HEK293 (cell line): ENCODE data around the gene MPG.

ENCODE experiments used
- FEZF1 ChIP-seq: fragments of 450-650 bp; formaldehyde crosslinking; IDR thresholded peaks from 2 replicates; pipeline ENCODE4 v1.5.1; 2016; ENCODE audit warnings: missing biosample characterization, missing genetic modification characterization
- GLIS1 ChIP-seq: fragments of 450-650 bp; formaldehyde crosslinking; IDR thresholded peaks from 2 replicates; pipeline ENCODE4 v1.5.1; 2016; ENCODE audit warnings: missing biosample characterization, missing genetic modification characterization
- HOXC10 ChIP-seq: sonication (generic); formaldehyde crosslinking; IDR thresholded peaks from 2 replicates; pipeline ENCODE4 v1.8.1; 2023; ENCODE audit warnings: mild to moderate bottlenecking, missing genetic modification reagents
- KLF1 ChIP-seq: fragments of 450-650 bp; formaldehyde crosslinking; IDR thresholded peaks from 2 replicates; pipeline ENCODE4 v1.5.1; 2016; ENCODE audit warnings: missing biosample characterization, missing genetic modification characterization
- PATZ1 ChIP-seq: fragments of 450-650 bp; formaldehyde crosslinking; IDR thresholded peaks from 2 replicates; pipeline ENCODE4 v1.5.1; 2016; ENCODE audit warnings: missing biosample characterization, missing genetic modification characterization
- SCRT2 ChIP-seq: fragments of 450-650 bp; formaldehyde crosslinking; IDR thresholded peaks from 2 replicates; pipeline ENCODE4 v1.5.1; 2016; ENCODE audit warnings: missing biosample characterization, missing genetic modification characterization
- SP3 ChIP-seq: fragments of 450-650 bp; formaldehyde crosslinking; IDR thresholded peaks from 2 replicates; pipeline ENCODE4 v1.5.1; 2016; ENCODE audit warnings: missing biosample characterization, missing genetic modification characterization
- ZBTB1 ChIP-seq: fragments of 450-650 bp; formaldehyde crosslinking; IDR thresholded peaks from 2 replicates; pipeline ENCODE4 v1.5.1; 2016; ENCODE audit warnings: missing biosample characterization, missing genetic modification characterization
- ZBTB21 ChIP-seq: fragments of 450-650 bp; formaldehyde crosslinking; IDR thresholded peaks from 2 replicates; pipeline ENCODE4 v1.5.1; 2017; ENCODE audit warnings: missing biosample characterization, missing genetic modification characterization
- ZBTB8A ChIP-seq: fragments of 450-650 bp; formaldehyde crosslinking; IDR thresholded peaks from 2 replicates; pipeline ENCODE4 v1.5.1; 2016; ENCODE audit warnings: missing biosample characterization, missing genetic modification characterization
- ZEB2 ChIP-seq: fragments of 450-650 bp; formaldehyde crosslinking; IDR thresholded peaks from 2 replicates; pipeline ENCODE4 v1.5.1; 2016; ENCODE audit warnings: missing biosample characterization, missing genetic modification characterization
- ZFP69B ChIP-seq: fragments of 450-650 bp; formaldehyde crosslinking; IDR thresholded peaks from 2 replicates; pipeline ENCODE4 v1.5.1; 2016; ENCODE audit warnings: missing biosample characterization, missing genetic modification characterization
- ZNF133 ChIP-seq: fragments of 450-650 bp; formaldehyde crosslinking; IDR thresholded peaks from 2 replicates; pipeline ENCODE4 v1.5.1; 2016; ENCODE audit warnings: missing biosample characterization, missing genetic modification characterization
- ZNF138 ChIP-seq: fragments of 450-650 bp; formaldehyde crosslinking; IDR thresholded peaks from 2 replicates; pipeline ENCODE4 v1.5.1; 2016; ENCODE audit warnings: missing biosample characterization, missing genetic modification characterization, borderline replicate concordance
- ZNF148 ChIP-seq: fragments of 450-650 bp; formaldehyde crosslinking; IDR thresholded peaks from 2 replicates; pipeline ENCODE4 v1.5.0; 2017; ENCODE audit warnings: missing biosample characterization, missing genetic modification characterization, borderline replicate concordance
- ZNF174 ChIP-seq: fragments of 450-650 bp; formaldehyde crosslinking; IDR thresholded peaks from 2 replicates; pipeline ENCODE4 v1.5.0; 2017; ENCODE audit warnings: missing biosample characterization, mild to moderate bottlenecking, missing genetic modification characterization
- ZNF239 ChIP-seq: fragments of 450-650 bp; formaldehyde crosslinking; IDR thresholded peaks from 2 replicates; pipeline ENCODE4 v1.5.1; 2016; ENCODE audit warnings: missing biosample characterization, missing genetic modification characterization
- ZNF274 ChIP-seq, 2 experiments: fragments of 200-500 bp in 1 of 2; fragments of 450-650 bp in 1 of 2; sonication (Bioruptor generic) in 1 of 2; formaldehyde crosslinking in 1 of 2; IDR thresholded peaks; 2 replicates each; pipeline versions ENCODE4 v1.5.1 to v1.6.1; 2014 to 2016; ENCODE audit warnings: borderline replicate concordance in 1 of 2, inconsistent platforms in 1 of 2, low read length in 1 of 2, missing biosample characterization in 1 of 2, missing genetic modification characterization in 1 of 2
- ZNF335 ChIP-seq: fragments of 450-650 bp; formaldehyde crosslinking; conservative IDR thresholded peaks from 2 replicates; pipeline ENCODE4 v1.5.1; 2016; ENCODE audit warnings: missing biosample characterization, missing genetic modification characterization
- ZNF350 ChIP-seq: fragments of 450-650 bp; formaldehyde crosslinking; IDR thresholded peaks from 2 replicates; pipeline ENCODE4 v1.5.0; 2017; ENCODE audit warnings: missing biosample characterization, mild to moderate bottlenecking, missing genetic modification characterization
- ZNF366 ChIP-seq: fragments of 450-650 bp; formaldehyde crosslinking; conservative IDR thresholded peaks from 2 replicates; pipeline ENCODE4 v1.5.1; 2016; ENCODE audit warnings: missing biosample characterization, missing genetic modification characterization
- ZNF529 ChIP-seq: fragments of 450-650 bp; formaldehyde crosslinking; IDR thresholded peaks from 2 replicates; pipeline ENCODE4 v1.5.1; 2017; ENCODE audit warnings: missing genetic modification characterization, missing biosample characterization; ENCODE audit not compliant: insufficient replicate concordance
- ZNF549 ChIP-seq: fragments of 450-650 bp; IDR thresholded peaks from 2 replicates; pipeline ENCODE4 v1.5.1; 2018; ENCODE audit warnings: missing biosample characterization, missing genetic modification characterization, mild to moderate bottlenecking, inconsistent platforms, moderate library complexity
- ZNF558 ChIP-seq: fragments of 450-650 bp; formaldehyde crosslinking; IDR thresholded peaks from 2 replicates; pipeline ENCODE4 v1.5.1; 2016; ENCODE audit warnings: missing biosample characterization, missing genetic modification characterization
- ZNF585B ChIP-seq: fragments of 450-650 bp; formaldehyde crosslinking; IDR thresholded peaks from 2 replicates; pipeline ENCODE4 v1.5.1; 2016; ENCODE audit warnings: missing biosample characterization, missing genetic modification characterization
- ZNF623 ChIP-seq: fragments of 450-650 bp; formaldehyde crosslinking; IDR thresholded peaks from 2 replicates; pipeline ENCODE4 v1.5.1; 2016; ENCODE audit warnings: missing biosample characterization, missing genetic modification characterization
- ZNF660 ChIP-seq: fragments of 450-650 bp; IDR thresholded peaks from 2 replicates; pipeline ENCODE4 v1.5.1; 2018; ENCODE audit warnings: missing biosample characterization, mild to moderate bottlenecking, missing genetic modification characterization
- ZNF701 ChIP-seq: fragments of 450-650 bp; formaldehyde crosslinking; IDR thresholded peaks from 2 replicates; pipeline ENCODE4 v1.5.1; 2016; ENCODE audit warnings: missing biosample characterization, missing genetic modification characterization
- ZSCAN30 ChIP-seq: fragments of 450-650 bp; IDR thresholded peaks from 2 replicates; pipeline ENCODE4 v1.5.1; 2018; ENCODE audit warnings: missing biosample characterization, mild to moderate bottlenecking, missing genetic modification characterization, moderate library complexity
- ZSCAN4 ChIP-seq: fragments of 450-650 bp; formaldehyde crosslinking; IDR thresholded peaks from 2 replicates; pipeline ENCODE4 v1.5.1; 2017; ENCODE audit warnings: missing biosample characterization, missing genetic modification characterization
- TF ChIP-seq, protein P1 (sequence below): fragments of 450-650 bp; formaldehyde crosslinking; IDR thresholded peaks from 2 replicates; pipeline ENCODE4 v1.5.1; 2016; ENCODE audit warnings: missing biosample characterization, missing genetic modification characterization
- TF ChIP-seq, protein P2 (sequence below): fragments of 450-650 bp; IDR thresholded peaks from 2 replicates; pipeline ENCODE4 v1.5.1; 2018; ENCODE audit warnings: missing biosample characterization, missing genetic modification characterization

The MPG gene

DNA sequence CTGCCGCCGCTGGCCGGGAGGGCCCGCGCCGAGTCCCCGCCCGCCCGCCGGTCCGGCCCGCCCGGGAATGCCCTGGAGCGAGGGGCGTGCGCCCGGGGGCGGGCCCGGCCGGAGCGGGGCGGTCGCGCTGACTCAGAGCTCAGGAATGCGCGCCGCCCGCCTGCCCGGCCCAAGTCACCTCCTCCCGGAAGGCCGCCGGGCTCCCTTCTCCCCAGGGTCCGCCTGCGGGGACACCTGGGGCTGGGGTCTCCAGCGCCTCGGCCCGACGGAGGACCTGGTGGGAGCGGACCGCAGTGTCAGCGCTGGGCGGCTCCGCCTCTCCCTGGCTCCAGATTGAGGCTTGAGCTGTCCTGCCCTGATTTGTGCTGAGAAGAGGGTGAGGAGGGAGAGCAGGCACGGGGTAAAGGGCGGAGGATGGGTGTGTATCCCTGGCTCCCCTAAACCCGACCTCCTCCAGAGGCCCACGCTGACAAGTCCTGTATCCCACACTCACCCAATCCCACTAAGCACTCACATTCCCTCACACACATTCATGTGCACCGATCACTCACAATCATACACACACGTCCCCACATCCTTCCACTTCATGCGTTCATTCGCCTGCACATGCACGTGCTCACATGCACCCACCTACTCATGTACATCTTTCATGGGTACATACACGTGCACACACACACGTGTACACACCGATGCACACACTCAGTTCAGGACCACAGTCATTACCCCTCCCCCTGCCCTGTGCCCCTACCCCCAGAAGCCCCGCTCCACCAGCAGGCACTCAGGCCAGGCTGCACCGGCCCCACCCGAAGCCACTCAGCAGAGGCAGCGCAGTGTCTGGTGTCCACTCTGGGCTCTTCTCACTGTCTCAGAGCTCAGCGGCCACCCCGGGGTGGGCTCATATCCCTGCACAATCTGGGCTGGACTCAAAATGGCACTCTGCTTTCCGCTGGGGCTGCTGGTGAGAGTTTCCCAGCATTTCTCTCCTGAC is 5.2 kb upstream of the MPG start, which contains the start of gene RHBDF1 (continued):
- TF ChIP-seq ZNF549 (tag by site-specific recombination) (no peak), ZNF701 (tag by site-specific recombination) (no peak), GLIS1 (tag by site-specific recombination) (peak; percentile 54; the same call in 1 of the 2 replicates), PATZ1 (peak; percentile 63), ZFP69B (tag by site-specific recombination) (no peak), ZSCAN30 (peak; percentile 89), ZNF660 (peak; percentile 18; the same call in 1 of the 2 replicates), SCRT2 (no peak), ZNF350 (tag by site-specific recombination) (no peak), ZBTB1 (tag by site-specific recombination) (no peak), KLF1 (tag by site-specific recombination) (peak; percentile 85), ZNF558 (tag by site-specific recombination) (no peak), SP3 (peak; percentile 76), ZNF529 (tag by site-specific recombination) (no peak), ZNF623 (tag by site-specific recombination) (no peak), ZBTB8A (tag by site-specific recombination) (peak; percentile 72), ZNF335 (no peak), ZNF274 (IDR thresholded peaks at IDR 0.05; ENCODE audit: low read length) (no peak), ZNF274 (tag by site-specific recombination; IDR thresholded peaks at IDR 0.05; ENCODE audit: borderline replicate concordance) (no peak), ZNF133 (tag by site-specific recombination) (no peak), ZNF148 (tag by site-specific recombination) (no peak), ZBTB21 (tag by site-specific recombination) (no peak), FEZF1 (tag by site-specific recombination) (no peak), ZNF239 (0 out of 2 replicates have a peak, but pooled peaks have one; percentile 42), ZSCAN4 (tag by site-specific recombination) (0 out of 2 replicates have a peak, but pooled peaks have one; percentile 33), ZEB2 (tag by site-specific recombination) (peak; percentile 80), ZNF138 (tag by site-specific recombination) (no peak), ZNF174 (tag by site-specific recombination) (no peak), HOXC10 (CRISPR knock-in tag) (no peak), ZNF366 (peak; percentile 50), ZNF585B (no peak)
- TF ChIP-seq, protein P1, sequence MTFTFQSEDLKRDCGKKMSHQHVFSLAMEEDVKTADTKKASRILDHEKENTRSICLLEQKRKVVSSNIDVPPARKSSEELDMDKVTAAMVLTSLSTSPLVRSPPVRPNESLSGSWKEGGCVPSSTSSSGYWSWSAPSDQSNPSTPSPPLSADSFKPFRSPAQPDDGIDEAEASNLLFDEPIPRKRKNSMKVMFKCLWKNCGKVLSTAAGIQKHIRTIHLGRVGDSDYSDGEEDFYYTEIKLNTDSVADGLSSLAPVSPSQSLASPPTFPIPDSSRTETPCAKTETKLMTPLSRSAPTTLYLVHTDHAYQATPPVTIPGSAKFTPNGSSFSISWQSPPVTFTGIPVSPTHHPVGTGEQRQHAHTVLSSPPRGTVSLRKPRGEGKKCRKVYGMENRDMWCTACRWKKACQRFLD (tag by site-specific recombination): no peak
- TF ChIP-seq, protein P2, sequence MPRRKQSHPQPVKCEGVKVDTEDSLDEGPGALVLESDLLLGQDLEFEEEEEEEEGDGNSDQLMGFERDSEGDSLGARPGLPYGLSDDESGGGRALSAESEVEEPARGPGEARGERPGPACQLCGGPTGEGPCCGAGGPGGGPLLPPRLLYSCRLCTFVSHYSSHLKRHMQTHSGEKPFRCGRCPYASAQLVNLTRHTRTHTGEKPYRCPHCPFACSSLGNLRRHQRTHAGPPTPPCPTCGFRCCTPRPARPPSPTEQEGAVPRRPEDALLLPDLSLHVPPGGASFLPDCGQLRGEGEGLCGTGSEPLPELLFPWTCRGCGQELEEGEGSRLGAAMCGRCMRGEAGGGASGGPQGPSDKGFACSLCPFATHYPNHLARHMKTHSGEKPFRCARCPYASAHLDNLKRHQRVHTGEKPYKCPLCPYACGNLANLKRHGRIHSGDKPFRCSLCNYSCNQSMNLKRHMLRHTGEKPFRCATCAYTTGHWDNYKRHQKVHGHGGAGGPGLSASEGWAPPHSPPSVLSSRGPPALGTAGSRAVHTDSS (tag by site-specific recombination): no peak
